ENCODE measurements around the gene PML.

DNA sequence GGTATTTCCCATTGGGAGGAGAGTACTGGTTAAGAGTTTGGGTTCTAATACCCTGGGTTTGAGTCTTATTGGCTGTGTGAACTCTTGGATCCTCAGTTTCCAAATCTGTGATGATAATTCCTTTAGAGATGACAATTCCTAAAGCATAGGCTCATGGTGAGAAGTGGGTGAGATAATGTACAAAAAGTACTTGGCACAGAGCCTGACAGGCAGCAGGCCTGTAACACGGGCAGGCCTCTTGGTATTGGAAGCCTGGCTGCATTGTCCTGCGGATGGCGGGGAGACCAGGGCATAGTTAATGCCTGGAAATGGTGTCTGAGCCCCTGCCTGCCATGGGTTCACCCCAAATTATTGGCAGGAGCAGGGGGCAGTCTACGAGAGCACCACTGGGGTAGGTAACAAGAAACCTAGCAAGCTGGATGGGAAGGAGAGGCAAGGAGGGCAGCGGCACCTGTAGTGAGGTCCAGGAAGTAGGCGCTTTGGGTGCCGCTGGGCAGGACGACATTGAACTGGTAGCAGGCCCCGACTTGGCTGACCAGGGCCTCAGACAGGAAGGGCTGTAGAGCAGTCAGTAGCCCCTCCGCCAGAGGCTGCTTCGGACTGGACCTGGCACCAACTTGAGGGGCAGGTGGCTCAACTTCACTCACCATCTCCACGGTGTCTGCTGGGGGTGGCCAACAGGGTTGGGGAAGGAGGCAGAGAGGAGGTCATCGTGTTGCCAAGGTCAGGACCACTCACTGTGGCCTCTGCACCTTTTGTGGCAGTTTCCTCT is 10.1 kb upstream of the PML start:
- TF ChIP-seq, protein P1, sequence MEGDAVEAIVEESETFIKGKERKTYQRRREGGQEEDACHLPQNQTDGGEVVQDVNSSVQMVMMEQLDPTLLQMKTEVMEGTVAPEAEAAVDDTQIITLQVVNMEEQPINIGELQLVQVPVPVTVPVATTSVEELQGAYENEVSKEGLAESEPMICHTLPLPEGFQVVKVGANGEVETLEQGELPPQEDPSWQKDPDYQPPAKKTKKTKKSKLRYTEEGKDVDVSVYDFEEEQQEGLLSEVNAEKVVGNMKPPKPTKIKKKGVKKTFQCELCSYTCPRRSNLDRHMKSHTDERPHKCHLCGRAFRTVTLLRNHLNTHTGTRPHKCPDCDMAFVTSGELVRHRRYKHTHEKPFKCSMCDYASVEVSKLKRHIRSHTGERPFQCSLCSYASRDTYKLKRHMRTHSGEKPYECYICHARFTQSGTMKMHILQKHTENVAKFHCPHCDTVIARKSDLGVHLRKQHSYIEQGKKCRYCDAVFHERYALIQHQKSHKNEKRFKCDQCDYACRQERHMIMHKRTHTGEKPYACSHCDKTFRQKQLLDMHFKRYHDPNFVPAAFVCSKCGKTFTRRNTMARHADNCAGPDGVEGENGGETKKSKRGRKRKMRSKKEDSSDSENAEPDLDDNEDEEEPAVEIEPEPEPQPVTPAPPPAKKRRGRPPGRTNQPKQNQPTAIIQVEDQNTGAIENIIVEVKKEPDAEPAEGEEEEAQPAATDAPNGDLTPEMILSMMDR (IDR thresholded peaks at IDR 0.05; ENCODE audit: low read length) = no peak
- no peak for TF ChIP-seq EZH2 (IDR thresholded peaks at IDR 0.05; ENCODE audit: borderline replicate concordance, low read length)

Measured in OCI-LY1 (cell line).